Measurements from ENCODE around the gene SFTPA1.

- TF ChIP-seq CTCF (IDR thresholded peaks at IDR 0.05) (no peak), EZH2 (IDR thresholded peaks at IDR 0.05; ENCODE audit: borderline replicate concordance, insufficient read depth, low read depth, low read length, poor library complexity, severe bottlenecking) (no peak)
These were observed 27.6 kb downstream of the SFTPA1 start for GRCh38 chr10:79638318-79638717.
